HG03342 (cell line): ENCODE data around the gene NELL2.
"Not testable (repeated sequence)": the region's sequence is repeated elsewhere in the genome, so short reads cannot be mapped to it uniquely, and the experiment has no call there.

Experiments used
- ATAC-seq: cut with Tn5 transposase; IDR thresholded peaks from one replicate; pipeline ENCODE4 v1.9.1; 2021; ENCODE audit warnings: mild to moderate bottlenecking, moderate library complexity; ENCODE audit not compliant: unreplicated experiment

NELL2 gene

GRCh38 chr12:44697511-44697910 is 178.6 kb downstream of the NELL2 start:
- ATAC-seq: no peak

DNA sequence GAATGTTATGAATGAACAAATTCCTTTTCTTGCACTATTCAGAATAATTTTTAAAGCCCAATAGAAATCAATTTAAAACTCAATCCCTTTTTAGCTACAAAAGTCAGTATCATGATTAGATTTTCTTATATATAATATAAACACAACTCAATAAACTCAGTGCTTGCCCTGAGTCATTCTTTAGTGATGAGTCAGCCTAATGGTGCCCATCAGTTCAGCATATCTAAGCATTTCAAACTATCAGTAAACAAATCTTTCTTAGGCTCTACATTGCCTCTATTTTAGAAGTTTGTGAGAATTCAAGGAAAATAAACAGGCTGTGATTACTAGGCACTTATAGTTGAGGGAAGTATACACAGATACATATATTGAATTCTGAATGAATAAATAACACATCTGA is 179.6 kb downstream of the NELL2 start:
- no peak for ATAC-seq

DNA sequence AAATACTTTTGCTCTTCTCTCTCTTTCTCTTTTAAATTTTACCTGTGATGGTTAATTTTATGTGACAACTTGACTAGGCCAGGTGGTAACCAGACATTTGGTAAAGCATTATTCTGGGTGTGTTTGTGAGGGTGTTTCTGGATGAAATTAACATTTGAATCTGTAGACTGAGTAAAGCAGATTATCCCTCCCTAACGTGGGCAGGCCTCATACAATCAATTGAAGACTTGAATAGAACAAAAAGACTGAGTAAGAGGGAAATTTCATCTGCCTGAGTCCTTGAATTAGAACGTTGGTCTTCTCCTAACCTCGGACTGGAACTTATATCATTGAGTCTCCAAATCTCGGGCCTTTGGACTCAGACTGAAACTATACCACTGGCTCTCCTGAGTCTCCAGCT is 182.1 kb downstream of the NELL2 start:
- ATAC-seq: no peak

- no peak for ATAC-seq
These were observed 186.5 kb downstream of the NELL2 start for GRCh38 chr12:44689587-44689986.

DNA sequence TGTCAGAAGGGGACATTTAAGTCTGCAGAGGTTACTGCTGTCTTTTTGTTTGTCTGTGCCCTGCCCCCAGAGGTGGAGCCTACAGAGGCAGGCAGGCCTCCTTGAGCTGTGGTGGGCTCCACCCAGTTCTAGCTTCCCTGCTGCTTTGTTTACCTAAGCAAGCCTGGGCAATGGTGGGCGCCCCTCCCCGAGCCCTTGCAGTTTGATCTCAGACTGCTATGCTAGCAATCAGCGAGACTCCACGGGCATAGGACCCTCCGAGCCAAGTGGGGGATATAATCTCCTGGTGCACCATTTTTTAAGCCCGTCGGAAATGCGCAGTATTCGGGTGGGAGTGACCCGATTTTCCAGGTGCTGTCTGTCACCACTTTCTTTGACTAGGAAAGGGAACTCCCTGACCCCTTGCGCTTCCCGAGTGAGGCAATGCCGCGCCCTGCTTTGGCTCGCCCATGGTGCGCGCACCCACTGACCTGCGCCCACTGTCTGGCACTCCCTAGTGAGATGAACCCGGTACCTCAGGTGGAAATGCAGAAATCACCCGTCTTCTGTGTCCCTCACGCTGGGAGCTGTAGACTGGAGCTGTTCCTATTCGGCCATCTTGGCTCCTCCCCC is 189.2 kb downstream of the NELL2 start:
- ATAC-seq: not testable (repeated sequence)

- no peak for ATAC-seq
These were observed 198.4 kb downstream of the NELL2 start for GRCh38 chr12:44677724-44678123.

GRCh38 chr12:44674875-44675274 is 201.2 kb downstream of the NELL2 start:
- ATAC-seq: no peak

DNA sequence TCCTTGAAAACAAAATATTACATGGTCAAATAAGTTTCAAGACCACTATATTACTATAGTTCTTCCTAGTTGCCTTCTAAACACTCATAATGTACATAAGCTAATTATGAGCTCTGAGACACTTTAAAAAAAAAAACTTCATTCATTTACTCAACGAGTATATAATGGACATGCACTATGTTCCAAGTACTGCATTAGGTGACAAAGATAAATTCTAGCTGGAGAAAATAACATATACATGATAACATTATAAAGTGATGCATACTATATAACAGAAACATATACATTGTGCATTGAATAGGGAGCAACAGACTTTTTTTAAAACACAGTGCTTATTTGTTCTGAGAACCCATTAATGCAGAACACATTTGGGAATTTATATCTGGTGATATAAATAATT is 202.3 kb downstream of the NELL2 start:
- no peak for ATAC-seq

GRCh38 chr12:44672042-44672441 is 204.1 kb downstream of the NELL2 start:
- no peak for ATAC-seq

DNA sequence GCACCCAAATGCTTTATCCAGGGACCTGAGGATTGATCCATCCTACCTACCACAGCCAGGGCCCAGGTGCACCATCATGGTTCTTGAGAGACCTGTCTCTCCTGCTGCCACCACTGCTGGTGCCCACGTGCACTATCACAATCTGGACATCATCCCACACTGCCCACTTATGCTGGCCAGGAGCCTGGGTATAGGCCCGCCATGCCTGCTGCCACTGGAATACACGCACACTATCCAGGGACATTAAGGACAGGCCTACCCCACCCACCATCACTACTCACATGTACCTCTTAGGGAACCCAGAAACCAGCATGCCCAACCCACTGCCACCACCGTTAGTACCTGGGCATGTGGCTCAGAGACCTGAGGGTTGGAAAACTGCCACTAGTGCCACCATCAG is 207.7 kb downstream of the NELL2 start:
- no peak for ATAC-seq

DNA sequence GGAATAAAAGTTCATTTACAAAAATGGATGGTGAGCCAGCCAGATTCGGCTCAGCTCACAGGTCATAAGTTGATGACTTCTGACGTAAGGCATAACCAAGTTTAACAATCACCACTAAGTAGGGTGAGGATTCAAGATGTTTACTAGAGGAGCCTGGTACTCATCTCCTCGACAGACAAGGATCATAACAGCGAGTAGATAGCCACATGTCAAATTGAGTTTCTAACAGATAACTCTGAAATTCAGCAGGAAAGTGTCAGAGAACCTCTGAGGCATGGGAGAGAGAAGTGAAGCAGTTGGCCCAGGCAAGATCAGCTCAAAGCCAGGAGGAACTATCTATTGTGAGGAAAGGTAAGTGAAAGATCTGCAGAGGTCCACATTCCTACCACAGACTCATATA is 208.7 kb downstream of the NELL2 start:
- ATAC-seq: no peak

DNA sequence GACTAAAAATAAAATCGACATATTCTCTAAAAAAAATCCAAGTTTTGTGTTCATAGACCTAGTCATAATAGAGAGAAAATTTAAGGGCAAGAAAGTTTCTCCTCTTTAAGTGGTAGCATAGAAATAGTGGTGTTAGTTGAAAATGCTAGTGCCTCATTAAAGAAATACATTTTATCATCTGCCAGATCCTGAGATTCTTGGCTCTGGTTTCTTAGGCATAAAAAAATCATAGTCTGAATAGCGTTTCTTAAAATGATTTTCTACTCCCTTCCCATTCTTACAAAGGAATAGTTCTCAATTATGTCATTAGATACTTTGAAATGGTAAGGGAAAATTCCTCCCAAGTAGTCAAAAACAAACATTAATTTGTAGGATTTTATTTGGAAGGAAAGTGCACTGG is 212.8 kb downstream of the NELL2 start:
- ATAC-seq: no peak

DNA sequence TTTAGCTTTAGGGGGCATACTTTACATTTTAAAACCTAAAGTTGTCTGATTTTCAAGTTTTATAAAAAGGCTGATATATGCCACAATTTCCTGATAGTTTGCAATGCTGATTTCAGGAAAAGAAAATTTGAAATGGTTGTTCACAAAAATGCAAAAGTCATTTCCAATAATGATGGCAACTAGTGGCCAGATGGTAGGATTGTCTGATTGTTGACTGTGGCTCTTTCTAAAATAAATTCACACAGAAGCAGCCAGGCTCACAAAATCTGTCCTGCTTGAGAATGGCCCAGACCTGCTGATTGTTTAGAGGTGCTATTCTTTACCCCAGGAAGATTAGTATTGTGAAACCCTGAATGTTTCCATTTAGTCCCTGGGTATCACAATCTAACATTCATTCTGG is 220.3 kb downstream of the NELL2 start:
- no peak for ATAC-seq

DNA sequence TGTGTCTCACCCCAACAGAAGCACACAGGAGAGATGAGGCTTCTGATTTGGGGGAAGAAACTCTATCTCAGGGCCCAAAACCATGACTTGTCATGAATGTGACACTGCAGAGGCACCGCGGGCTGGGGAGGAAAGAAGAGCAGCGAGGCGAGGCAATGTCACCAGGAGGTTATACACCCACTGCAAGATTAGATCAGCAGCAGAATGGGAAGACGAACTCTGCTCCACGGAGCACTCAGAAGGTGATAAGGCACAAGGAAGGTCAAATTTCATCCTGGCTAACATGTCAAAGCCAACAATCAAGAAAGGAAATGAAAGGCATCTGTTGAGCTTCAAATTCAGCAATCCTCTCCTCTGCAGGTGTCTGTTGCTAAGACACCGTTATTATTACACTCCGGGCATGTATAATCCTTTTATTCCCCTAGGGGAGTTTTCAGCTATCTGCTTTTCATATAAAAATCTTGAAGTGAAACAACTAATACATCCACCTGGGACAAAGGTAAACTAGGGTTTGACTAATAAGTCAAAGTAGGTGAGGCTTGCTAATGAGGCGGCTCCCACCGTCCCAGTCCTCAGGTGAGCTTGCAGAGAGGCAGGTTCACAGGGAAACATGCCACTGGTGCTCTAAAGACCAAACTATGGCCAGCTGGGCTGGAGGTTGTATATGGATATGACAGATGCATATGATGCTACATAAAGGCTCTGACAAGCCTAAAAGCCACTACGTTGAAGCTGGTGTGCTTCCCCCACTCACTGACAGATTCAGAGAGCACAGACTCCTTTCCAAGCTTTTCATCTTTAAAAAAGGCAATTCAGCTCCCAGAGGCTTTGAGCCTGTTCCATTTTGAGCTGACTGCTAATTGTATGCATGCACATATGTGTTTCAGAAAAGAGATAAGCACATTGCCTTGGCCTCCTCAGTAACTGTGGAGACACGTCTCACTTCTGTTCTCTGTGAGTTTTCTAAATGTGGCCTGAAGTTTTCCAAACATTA is 221.2 kb downstream of the NELL2 start:
- no peak for ATAC-seq

- ATAC-seq: no peak
These were observed 222.1 kb downstream of the NELL2 start for GRCh38 chr12:44653861-44654527.

DNA sequence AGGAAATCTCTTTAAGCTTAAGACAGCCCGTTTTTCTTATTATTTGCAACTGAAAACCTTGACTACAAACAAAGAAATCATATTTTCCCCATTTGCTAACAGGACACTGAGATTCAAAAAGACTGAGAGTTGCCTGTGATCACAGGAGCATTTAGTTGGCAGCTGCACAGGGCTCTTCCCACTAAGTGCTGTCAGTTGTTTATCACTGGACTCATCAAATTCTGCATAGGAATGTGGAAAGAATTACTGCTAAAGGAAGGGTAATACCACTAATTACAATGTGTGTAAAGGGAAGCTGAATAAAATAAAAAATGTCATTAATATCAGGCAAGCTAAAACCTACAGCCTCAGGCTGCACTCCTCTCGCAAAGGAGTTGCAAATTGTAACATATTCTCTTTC is 226.4 kb downstream of the NELL2 start:
- no peak for ATAC-seq

- no peak for ATAC-seq
These were observed 228.0 kb downstream of the NELL2 start for GRCh38 chr12:44647917-44648690.

DNA sequence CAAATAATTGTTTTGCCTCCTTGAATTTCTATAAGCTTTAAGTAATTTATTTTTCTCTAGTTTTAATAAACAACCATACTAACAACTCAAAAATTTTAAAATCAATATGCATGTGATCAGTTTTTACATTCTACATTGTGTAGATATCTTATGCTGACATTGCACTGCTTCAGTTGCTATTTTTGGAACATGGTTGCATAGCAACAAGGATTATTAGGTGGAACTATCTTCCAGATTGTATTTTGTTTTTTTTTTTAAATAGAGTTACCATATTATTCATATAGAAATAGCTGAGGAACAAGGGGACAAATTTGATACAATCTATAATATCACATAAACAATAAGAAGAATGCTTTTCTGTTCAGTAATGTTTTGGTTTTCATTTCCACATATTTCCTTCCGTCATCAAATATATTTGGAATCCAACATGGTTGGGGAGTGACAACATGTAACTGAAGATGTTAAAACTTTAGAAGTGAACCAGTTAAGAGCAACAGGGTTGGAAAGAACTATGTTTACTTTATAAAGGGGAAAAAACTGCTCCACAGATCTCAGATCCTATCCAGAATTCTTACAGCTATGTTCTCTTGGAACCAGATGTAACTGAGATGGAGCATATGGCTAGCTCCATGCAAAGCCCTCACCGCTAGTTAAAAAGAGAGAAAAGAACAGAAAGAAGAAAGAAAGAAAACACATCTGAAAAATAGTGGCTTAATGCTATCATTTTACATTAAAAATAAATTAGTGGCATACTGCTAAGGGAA is 235.5 kb downstream of the NELL2 start:
- no peak for ATAC-seq

DNA sequence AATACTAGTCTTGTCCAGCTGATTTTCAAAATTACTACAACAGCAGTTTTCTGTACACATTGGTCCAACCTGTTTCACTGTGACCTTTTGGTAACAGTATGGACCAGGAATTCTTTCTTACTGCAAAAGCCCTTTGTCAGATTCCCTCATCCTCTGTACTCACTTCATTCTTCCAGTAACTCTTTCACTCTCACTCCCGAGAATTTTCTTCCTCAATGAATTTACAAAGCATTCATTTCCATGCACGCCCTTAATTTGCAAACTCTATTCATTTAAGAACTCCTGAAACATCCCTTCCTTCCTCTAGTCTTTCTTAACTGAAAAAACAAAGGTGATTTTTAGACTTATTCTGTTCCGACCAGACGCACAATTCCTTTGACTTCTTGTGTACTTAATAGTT is 238.2 kb downstream of the NELL2 start:
- no peak for ATAC-seq

- no peak for ATAC-seq
These were observed 247.9 kb downstream of the NELL2 start for GRCh38 chr12:44628180-44628579.
